WTC11 (cell line): ENCODE measurements around the gene ZNG1E.
"Not testable (repeated sequence)": the region's sequence is repeated elsewhere in the genome, so short reads cannot be mapped to it uniquely, and the experiment has no call there.

ENCODE experiments used
- KAT7 ChIP-seq: sonication (generic); formaldehyde crosslinking; IDR thresholded peaks from 2 replicates; pipeline ENCODE4 v1.8.1; 2023; ENCODE audit warnings: missing genetic modification reagents, mild to moderate bottlenecking, borderline replicate concordance
- TF ChIP-seq, protein P1 (sequence below): fragments of 200-600 bp; IDR thresholded peaks from 2 replicates; pipeline ENCODE4 v1.8.0; 2022; ENCODE audit warnings: antibody characterized with exemption
- TF ChIP-seq, protein P2 (sequence below): sonication (generic); formaldehyde crosslinking; IDR thresholded peaks from 2 replicates; pipeline ENCODE4 v1.8.1; 2022; ENCODE audit warnings: low read depth, missing genetic modification reagents, borderline replicate concordance

GRCh38 chr9:65673579-65673978, 2.1 kb upstream of the ZNG1E start:
- TF ChIP-seq, protein P1, sequence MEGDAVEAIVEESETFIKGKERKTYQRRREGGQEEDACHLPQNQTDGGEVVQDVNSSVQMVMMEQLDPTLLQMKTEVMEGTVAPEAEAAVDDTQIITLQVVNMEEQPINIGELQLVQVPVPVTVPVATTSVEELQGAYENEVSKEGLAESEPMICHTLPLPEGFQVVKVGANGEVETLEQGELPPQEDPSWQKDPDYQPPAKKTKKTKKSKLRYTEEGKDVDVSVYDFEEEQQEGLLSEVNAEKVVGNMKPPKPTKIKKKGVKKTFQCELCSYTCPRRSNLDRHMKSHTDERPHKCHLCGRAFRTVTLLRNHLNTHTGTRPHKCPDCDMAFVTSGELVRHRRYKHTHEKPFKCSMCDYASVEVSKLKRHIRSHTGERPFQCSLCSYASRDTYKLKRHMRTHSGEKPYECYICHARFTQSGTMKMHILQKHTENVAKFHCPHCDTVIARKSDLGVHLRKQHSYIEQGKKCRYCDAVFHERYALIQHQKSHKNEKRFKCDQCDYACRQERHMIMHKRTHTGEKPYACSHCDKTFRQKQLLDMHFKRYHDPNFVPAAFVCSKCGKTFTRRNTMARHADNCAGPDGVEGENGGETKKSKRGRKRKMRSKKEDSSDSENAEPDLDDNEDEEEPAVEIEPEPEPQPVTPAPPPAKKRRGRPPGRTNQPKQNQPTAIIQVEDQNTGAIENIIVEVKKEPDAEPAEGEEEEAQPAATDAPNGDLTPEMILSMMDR = not testable (repeated sequence)
- not testable (repeated sequence) for TF ChIP-seq KAT7 (CRISPR knock-in tag)
- TF ChIP-seq, protein P2, sequence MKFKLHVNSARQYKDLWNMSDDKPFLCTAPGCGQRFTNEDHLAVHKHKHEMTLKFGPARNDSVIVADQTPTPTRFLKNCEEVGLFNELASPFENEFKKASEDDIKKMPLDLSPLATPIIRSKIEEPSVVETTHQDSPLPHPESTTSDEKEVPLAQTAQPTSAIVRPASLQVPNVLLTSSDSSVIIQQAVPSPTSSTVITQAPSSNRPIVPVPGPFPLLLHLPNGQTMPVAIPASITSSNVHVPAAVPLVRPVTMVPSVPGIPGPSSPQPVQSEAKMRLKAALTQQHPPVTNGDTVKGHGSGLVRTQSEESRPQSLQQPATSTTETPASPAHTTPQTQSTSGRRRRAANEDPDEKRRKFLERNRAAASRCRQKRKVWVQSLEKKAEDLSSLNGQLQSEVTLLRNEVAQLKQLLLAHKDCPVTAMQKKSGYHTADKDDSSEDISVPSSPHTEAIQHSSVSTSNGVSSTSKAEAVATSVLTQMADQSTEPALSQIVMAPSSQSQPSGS (CRISPR knock-in tag) = not testable (repeated sequence)
